Pancreas (tissue), 10 donors: Measurements from ENCODE around the gene TMEM107. TPM values are rescaled to one million over a fixed set of nuclear protein-coding genes. Genes with fewer than 3 reads are reported as not detected.

Source experiments
- ATAC-seq, 4 donors: fragments of 200-7000 bp; cut with Tn5 transposase; one replicate each; pipeline versions ENCODE4 v1.8.0 to v1.9.1; 2020; ENCODE audit warnings: mild to moderate bottlenecking in 4 of 4, moderate library complexity in 4 of 4
- DNase-seq, 6 donors: peaks; one replicate each; pipeline ENCODE4 v3.0.0-alpha.2; 2020
- FAIRE-seq: peaks from 2 replicates; lab custom pipeline; 2012; peaks lifted over from hg19 to GRCh38; lab: Jason Lieb, UNC
- H3K27ac ChIP-seq, 4 donors: fragments of 200-600 bp; sonication (generic); 1 replicate in 3 of 4; 2 replicates in 1 of 4; pipeline versions ENCODE4 v1.5.0 to v1.8.0; 2020
- H3K27me3 ChIP-seq, 4 donors: fragments of 200-600 bp; one replicate each; pipeline ENCODE4 v1.8.0; 2021
- H3K36me3 ChIP-seq, 3 donors: fragments of 200-600 bp; sonication (generic) in 1 of 3; one replicate each; pipeline versions ENCODE4 v1.5.0 to v1.8.0; 2020 to 2021
- H3K4me1 ChIP-seq, 3 donors: fragments of 200-600 bp; one replicate each; pipeline ENCODE4 v1.8.0; 2021
- H3K4me3 ChIP-seq, 4 donors: fragments of 200-600 bp; sonication (generic) in 2 of 4; one replicate each; pipeline versions ENCODE4 v1.5.0 to v1.8.0; 2020 to 2021
- H3K9me3 ChIP-seq, 4 donors: fragments of 200-600 bp; one replicate each; pipeline ENCODE4 v1.8.0; 2021
- CTCF ChIP-seq, 4 donors: fragments of 200-600 bp; sonication (generic) in 3 of 4; IDR thresholded peaks; one replicate each; pipeline versions ENCODE4 v1.5.0 to v1.8.0; 2021; ENCODE audit warnings: antibody characterized with exemption in 4 of 4
- WGBS, 2 donors: extraction: QIAGEN DNeasy Blood & Tissue Kit; methylation state at CpG; one replicate each; pipeline ENCODE4 v1.1.7; 2013; 5-methylcytosine and 5-hydroxymethylcytosine counted together
- intact Hi-C, 3 donors: fragments of 100-400 bp; cut with DNase I; formaldehyde crosslinking; loops; one replicate each; pipeline versions ENCODE4 v1.11.1 to v1.14.2; 2022
- polyA plus RNA-seq, 2 donors: library from polyadenylated mRNA; stranded (reverse); fragments of 200-250 nt; gene quantifications; one replicate each; pipeline ENCODE4 v1.2.3, GENCODE V29; 2013
- total RNA-seq, 6 donors: library from RNA; stranded (reverse); fragmentation: NEBNext Ultra II Directional in 4 of 6; extraction: Animal tissue kit (Norgen Biotek cat#: 25700) in 4 of 6; gene quantifications; one replicate each; pipeline versions ENCODE4 v1.2.1 to v1.2.4, GENCODE V29; 2021 to 2023
- donor health status: healthy with polysubstance abuse.
- donor health status: DM: no; HTN: no; CAD: no; lungs with moderate emphysema.
- donor health status: DM: no; HTN: no; CAD: no.
- donor health status: control.
- donor health status: control.
- donor health status: Bipolar disorder and iron deficiency.
- donor health status: DM: yes; HTN: yes; CAD: no.
- donor health status: DM: no; HTN: no; CAD: no.
- donor health status: DM: no; HTN: no; CAD: no.
- donor health status: DM: yes; HTN: yes; CAD: no.

TMEM107 gene
- total and polyA plus RNA-seq, 8 donors: 5.2 to 11.1 (median 6.3) TPM

GRCh38 chr17:8125154-8125946 is 50.8 kb downstream of the TMEM107 start:
- Histone ChIP-seq H3K27me3 (peaks cover 0 to 6% (median 0%) of the 10 kb centered on the region in 4 donors), H3K4me1 (peaks cover 11 to 44% (median 20%) of the 10 kb centered on the region in 3 donors), H3K27ac (peak overlapping the region in 1 of 4 donors; percentile 46), H3K36me3 (no peaks in the 10 kb centered on the region), H3K9me3 (no peaks in the 10 kb centered on the region), H3K4me3 (peak overlapping the region; percentile 40 to 65 (median 53))
- intact Hi-C loops: loop anchor here in 1 of 3 donors (5.0 to 10.0 kb wide), 2 partner anchors 37 to 59 kb away; partner anchors contain the start of gene VAMP2
- WGBS, 2 donors: 2 to 4% methylated on average over 37 to 40 of the region's 40 CpGs
- TF ChIP-seq CTCF (IDR thresholded peaks at IDR 0.05): no peak
- FAIRE-seq: no peak
- ATAC-seq: peak; percentile 46 to 69 (median 60)
- peak; percentile 65 to 92 (median 87) for DNase-seq

GRCh38 chr17:8124350-8125153 is 51.6 kb downstream of the TMEM107 start:
- FAIRE-seq: no peak
- Histone ChIP-seq H3K4me1 (peaks cover 11 to 44% (median 20%) of the 10 kb centered on the region in 3 donors), H3K36me3 (no peaks in the 10 kb centered on the region), H3K9me3 (no peaks in the 10 kb centered on the region), H3K27ac (no peak overlapping the region), H3K27me3 (peaks cover 0 to 6% (median 0%) of the 10 kb centered on the region in 4 donors), H3K4me3 (peak overlapping the region in 1 of 4 donors; percentile 57)
- 8 to 9% methylated on average over 24 of the region's 24 CpGs for WGBS, 2 donors
- no peak for DNase-seq
- intact Hi-C loops: loop anchor here in 1 of 3 donors (5.0 to 10.0 kb wide), 2 partner anchors 38 to 60 kb away; partner anchors contain the start of gene VAMP2
- no peak for ATAC-seq
- TF ChIP-seq CTCF (IDR thresholded peaks at IDR 0.05): no peak

- H3K4me1 ChIP-seq: peaks cover 11 to 44% (median 20%) of the 10 kb centered on the region in 3 donors
- DNase-seq: peak in 1 of 6 donors; percentile 33
- 2 to 3% methylated on average over 29 of the region's 29 CpGs for WGBS, 2 donors
- H3K4me3 ChIP-seq: peak within 1 kb of the TSS in 2 of 4 donors; percentile 2 to 57
- peaks cover 0 to 6% (median 0%) of the 10 kb centered on the region in 4 donors for H3K27me3 ChIP-seq
- no peaks in the 10 kb centered on the region for H3K9me3 ChIP-seq
- intact Hi-C loops: loop anchor here in 1 of 3 donors (10.0 kb wide), 1 partner anchor 61 kb away; no protein-coding TSS in a partner anchor
- TF ChIP-seq CTCF (IDR thresholded peaks at IDR 0.05): no peak
- H3K36me3 ChIP-seq: no peaks in the 10 kb centered on the region
- no peak for ATAC-seq
- no peak for FAIRE-seq
- H3K27ac ChIP-seq: no peak within 1 kb of the TSS
Measured at GRCh38 chr17:8123695-8124349, 52.4 kb downstream of the TMEM107 start, which contains the start of gene HES7. Gene HES7 (minus strand): TSS chr17:8124106. CDS start chr17:8124084, 22 bp downstream.

GRCh38 chr17:8122924-8123694 is 53.1 kb downstream of the TMEM107 start:
- Histone ChIP-seq H3K27ac (no peak overlapping the region), H3K36me3 (no peaks in the 10 kb centered on the region), H3K4me1 (peaks cover 11 to 50% (median 25%) of the 10 kb centered on the region in 3 donors), H3K4me3 (peak overlapping the region in 2 of 4 donors; percentile 2 to 57), H3K9me3 (no peaks in the 10 kb centered on the region), H3K27me3 (peaks cover 0 to 6% (median 0%) of the 10 kb centered on the region in 4 donors)
- DNase-seq: peak in 2 of 6 donors; percentile 66 to 82
- FAIRE-seq: no peak
- no peak for TF ChIP-seq CTCF (IDR thresholded peaks at IDR 0.05)
- WGBS, 2 donors: 2% methylated on average over 39 to 55 of the region's 55 CpGs
- intact Hi-C loops: loop anchor here in 1 of 3 donors (10.0 kb wide), 1 partner anchor 62 kb away; no protein-coding TSS in a partner anchor
- no peak for ATAC-seq
